Measurements from ENCODE around the gene PRDM16. TPM values are rescaled to one million over a fixed set of nuclear protein-coding genes. Genes with fewer than 3 reads are reported as not detected.

PRDM16 gene
- polyA plus RNA-seq, 1 donor (not counting 4 experiments of a cell fraction or from before 2014, with no cell fraction given), result 0.05 TPM

GRCh38 chr1:3450202-3450863 lies 381.3 kb downstream of the PRDM16 start:
- H3K79me2 ChIP-seq (ENCODE audit: control insufficient read depth, insufficient read depth, low read length), result no peaks in the 10 kb centered on the region
- no peaks in the 10 kb centered on the region for H3K9me3 ChIP-seq (ENCODE audit: control insufficient read depth, low read depth, low read length)
- no peak for FAIRE-seq
- dilution Hi-C loops (cut with MboI; ENCODE audit: extremely low pct_ligation_motif_present, low sequenced_read_pairs), result no loop called here
- H4K20me1 ChIP-seq (ENCODE audit: control insufficient read depth, extremely low read depth, insufficient read depth, low read length), result no peaks in the 10 kb centered on the region
- no peaks in the 10 kb centered on the region for H3K27me3 ChIP-seq (ENCODE audit: control insufficient read depth, extremely low read depth, insufficient read depth, low read length)
- H3K9me1 ChIP-seq (ENCODE audit: control insufficient read depth, extremely low read depth, insufficient read depth, low read length), result no peaks in the 10 kb centered on the region
- H3K27ac ChIP-seq (ENCODE audit: control insufficient read depth, insufficient read depth, low read length), result no peak overlapping the region
- no peak overlapping the region for H3K4me3 ChIP-seq (ENCODE audit: control insufficient read depth in 2 of 3, extremely low read depth in 1 of 3, insufficient read depth in 2 of 3, low read depth in 1 of 3, low read length in 3 of 3)
- TF ChIP-seq CTCF (optimal IDR thresholded peaks at IDR 0.05 in 1 of 3, IDR thresholded peaks at IDR 0.05 in 1 of 3, conservative IDR thresholded peaks at IDR 0.05 in 1 of 3; ENCODE audit: extremely low read depth in 1 of 3, insufficient read depth in 2 of 3, low read length in 3 of 3) (no peak), EZH2 (IDR thresholded peaks at IDR 0.05; ENCODE audit: low read length) (no peak)
- H3K9ac ChIP-seq (ENCODE audit: control insufficient read depth, extremely low read depth, insufficient read depth, low read length), result no peak overlapping the region
- DNase-seq (ENCODE audit: low read depth, low spot score), result no peak
- no peak overlapping the region for H2AFZ ChIP-seq (ENCODE audit: control insufficient read depth, low read length)
- no peak overlapping the region for H3K4me2 ChIP-seq (ENCODE audit: control insufficient read depth, extremely low read depth, insufficient read depth, low read depth, low read length)
- peaks cover 9% of the 10 kb centered on the region for H3K4me1 ChIP-seq (ENCODE audit: control insufficient read depth, extremely low read depth, insufficient read depth, low read length)
- H3K36me3 ChIP-seq (ENCODE audit: control insufficient read depth in 2 of 2, extremely low read depth in 1 of 2, insufficient read depth in 2 of 2, low read length in 2 of 2), result no peaks in the 10 kb centered on the region

DNA sequence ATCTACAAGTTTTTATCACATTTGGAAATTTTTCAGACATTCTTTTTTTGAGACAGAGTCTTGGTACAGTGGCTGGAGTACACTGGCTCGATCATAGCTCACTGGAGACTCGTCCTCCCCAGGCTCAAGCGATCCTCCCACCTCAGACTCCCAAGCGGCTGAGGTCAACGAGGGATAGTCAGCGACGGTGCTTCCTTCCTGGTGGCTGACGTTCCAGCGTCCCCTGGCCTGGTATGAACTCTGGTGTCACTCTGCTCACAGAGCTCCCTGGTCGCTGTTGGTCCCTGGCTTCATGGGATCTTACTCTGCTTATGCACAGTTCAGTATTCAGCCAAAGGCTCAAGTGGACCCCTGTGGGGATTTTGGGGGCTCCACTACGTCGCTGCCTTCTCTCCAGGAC lies 382.0 kb downstream of the PRDM16 start:
- H3K9ac ChIP-seq (ENCODE audit: control insufficient read depth, extremely low read depth, insufficient read depth, low read length), result no peak overlapping the region
- H3K27me3 ChIP-seq (ENCODE audit: control insufficient read depth, extremely low read depth, insufficient read depth, low read length), result no peaks in the 10 kb centered on the region
- TF ChIP-seq EZH2 (IDR thresholded peaks at IDR 0.05; ENCODE audit: low read length) (no peak), CTCF (optimal IDR thresholded peaks at IDR 0.05 in 1 of 3, IDR thresholded peaks at IDR 0.05 in 1 of 3, conservative IDR thresholded peaks at IDR 0.05 in 1 of 3; ENCODE audit: extremely low read depth in 1 of 3, insufficient read depth in 2 of 3, low read length in 3 of 3) (no peak)
- DNase-seq (ENCODE audit: low read depth, low spot score) (no peak), FAIRE-seq (no peak)
- no peaks in the 10 kb centered on the region for H3K9me1 ChIP-seq (ENCODE audit: control insufficient read depth, extremely low read depth, insufficient read depth, low read length)
- H3K4me1 ChIP-seq (ENCODE audit: control insufficient read depth, extremely low read depth, insufficient read depth, low read length), result peaks cover 9% of the 10 kb centered on the region
- H3K9me3 ChIP-seq (ENCODE audit: control insufficient read depth, low read depth, low read length), result no peaks in the 10 kb centered on the region
- dilution Hi-C loops (cut with MboI; ENCODE audit: extremely low pct_ligation_motif_present, low sequenced_read_pairs), result no loop called here
- no peaks in the 10 kb centered on the region for H3K36me3 ChIP-seq (ENCODE audit: control insufficient read depth in 2 of 2, extremely low read depth in 1 of 2, insufficient read depth in 2 of 2, low read length in 2 of 2)
- H2AFZ ChIP-seq (ENCODE audit: control insufficient read depth, low read length), result no peak overlapping the region
- no peak overlapping the region for H3K4me3 ChIP-seq (ENCODE audit: control insufficient read depth in 2 of 3, extremely low read depth in 1 of 3, insufficient read depth in 2 of 3, low read depth in 1 of 3, low read length in 3 of 3)
- no peaks in the 10 kb centered on the region for H4K20me1 ChIP-seq (ENCODE audit: control insufficient read depth, extremely low read depth, insufficient read depth, low read length)
- no peak overlapping the region for H3K27ac ChIP-seq (ENCODE audit: control insufficient read depth, insufficient read depth, low read length)
- no peak overlapping the region for H3K4me2 ChIP-seq (ENCODE audit: control insufficient read depth, extremely low read depth, insufficient read depth, low read depth, low read length)
- no peaks in the 10 kb centered on the region for H3K79me2 ChIP-seq (ENCODE audit: control insufficient read depth, insufficient read depth, low read length)
